HG03060 (cell line): ENCODE measurements around the gene CBX6.

Source experiments
- ATAC-seq: cut with Tn5 transposase; IDR thresholded peaks from one replicate; pipeline ENCODE4 v1.9.1; 2021; ENCODE audit warnings: low read depth, moderate number of reproducible peaks; ENCODE audit not compliant: unreplicated experiment

Gene CBX6

GRCh38 chr22:38826801-38827200, 45.2 kb downstream of the CBX6 start:
- ATAC-seq: no peak

DNA sequence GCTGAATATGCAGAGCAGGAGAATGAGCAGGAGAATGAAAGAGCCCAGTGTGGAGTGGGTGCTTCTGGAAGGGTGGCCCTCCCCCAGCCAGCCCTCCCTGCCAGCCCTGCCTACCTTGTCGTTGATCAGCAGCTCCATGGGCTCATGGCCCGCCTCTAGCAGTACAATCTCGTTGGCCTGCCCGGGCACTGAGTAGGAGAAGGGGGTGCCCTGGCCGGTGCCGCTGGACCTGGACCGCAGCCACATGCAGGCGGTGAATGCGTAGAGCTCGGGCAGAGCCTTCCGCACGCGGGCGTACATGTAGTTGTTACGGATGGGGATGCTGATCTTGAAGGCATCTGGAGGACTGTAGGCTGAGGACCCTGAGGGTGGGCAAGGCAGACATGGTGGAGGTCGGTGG, 45.6 kb downstream of the CBX6 start:
- no peak for ATAC-seq

GRCh38 chr22:38824585-38824984, 47.4 kb downstream of the CBX6 start:
- ATAC-seq: no peak

GRCh38 chr22:38823637-38824036, 48.4 kb downstream of the CBX6 start:
- no peak for ATAC-seq

GRCh38 chr22:38823076-38823475, 48.9 kb downstream of the CBX6 start:
- no peak for ATAC-seq

DNA sequence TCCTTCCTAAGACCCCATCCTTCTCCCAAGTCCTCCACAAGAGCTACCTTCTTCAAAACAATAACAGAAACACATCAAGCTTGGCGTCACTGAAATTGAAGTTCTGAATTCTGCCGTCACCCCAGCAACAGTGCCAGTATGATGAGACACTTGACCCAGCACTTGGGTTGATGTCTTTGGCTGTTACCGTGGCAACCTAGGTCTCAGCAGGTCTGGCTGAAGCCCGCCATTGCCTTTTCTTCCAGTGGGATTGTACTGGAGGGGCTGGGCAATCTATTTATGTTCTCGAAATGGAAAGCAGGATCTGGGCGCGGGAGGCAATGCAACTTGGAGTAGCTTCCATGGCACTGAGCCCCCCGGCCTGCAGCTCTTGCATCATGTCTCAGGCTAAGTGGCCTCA, 52.0 kb downstream of the CBX6 start:
- no peak for ATAC-seq

DNA sequence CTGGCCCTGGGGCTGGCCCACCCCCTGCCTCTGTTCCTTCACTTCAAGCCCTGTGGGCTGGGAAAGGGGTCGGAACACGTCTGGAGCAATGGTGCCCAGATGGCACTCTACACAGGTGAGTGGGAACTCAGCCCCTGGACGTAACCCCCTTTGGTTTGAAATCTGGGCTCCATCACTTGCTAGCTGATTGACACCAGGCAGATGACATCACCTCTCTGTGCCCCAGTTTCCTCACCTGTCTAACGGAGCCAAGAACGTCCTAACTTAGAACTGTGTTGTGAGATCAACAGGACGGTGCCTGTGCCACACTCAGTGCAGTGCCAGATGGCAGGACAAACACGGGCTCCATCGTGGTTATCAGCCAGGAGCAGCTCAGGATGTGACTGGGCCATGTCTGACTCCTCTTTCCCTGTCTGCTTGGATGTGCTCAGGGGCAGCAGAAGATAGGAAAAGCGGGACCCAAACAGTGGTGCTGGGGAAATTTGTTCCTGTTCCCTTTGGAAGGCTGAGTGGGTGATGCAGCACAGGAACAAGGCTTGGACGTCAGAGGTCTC, 52.6 kb downstream of the CBX6 start:
- no peak for ATAC-seq

DNA sequence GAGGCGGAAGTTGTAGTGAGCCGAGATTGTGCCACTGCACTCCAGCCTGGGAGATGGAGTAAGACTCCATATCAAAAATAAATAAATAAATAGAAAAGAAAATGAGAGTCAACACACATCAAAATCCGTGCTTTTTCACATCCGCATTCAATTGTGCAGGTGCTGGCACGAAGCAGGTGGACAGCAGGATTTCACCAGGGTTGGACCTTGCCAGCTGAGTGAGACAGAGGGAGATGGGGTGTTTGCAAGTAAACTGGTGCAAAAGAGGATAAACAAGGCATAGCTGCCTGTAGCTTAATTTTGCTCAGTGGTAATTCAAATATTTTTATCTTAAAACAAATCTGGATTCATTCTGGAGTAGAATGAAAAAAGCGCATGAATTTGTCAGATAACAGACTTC, 54.8 kb downstream of the CBX6 start:
- no peak for ATAC-seq

DNA sequence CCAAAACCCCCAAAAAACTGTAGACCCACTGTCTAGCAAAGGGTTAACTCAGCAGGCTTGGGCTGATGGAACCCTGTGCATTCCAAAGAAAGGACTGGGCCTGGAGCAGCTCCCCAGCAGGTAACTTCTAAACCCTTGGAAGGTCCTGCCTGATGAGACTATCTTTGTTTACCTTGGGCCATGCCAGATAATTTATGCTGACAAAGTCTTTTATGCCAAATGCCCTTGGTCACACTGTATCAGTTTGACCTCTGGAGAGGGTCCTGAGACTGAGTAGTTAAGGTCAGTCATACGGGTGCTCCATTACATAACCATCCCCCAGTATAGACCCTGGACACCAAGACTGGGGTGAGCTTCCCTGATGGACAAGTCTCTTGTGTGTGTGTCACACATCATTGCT, 56.2 kb downstream of the CBX6 start:
- no peak for ATAC-seq
